ENCODE data around the gene RTEL1.

The RTEL1 gene

DNA sequence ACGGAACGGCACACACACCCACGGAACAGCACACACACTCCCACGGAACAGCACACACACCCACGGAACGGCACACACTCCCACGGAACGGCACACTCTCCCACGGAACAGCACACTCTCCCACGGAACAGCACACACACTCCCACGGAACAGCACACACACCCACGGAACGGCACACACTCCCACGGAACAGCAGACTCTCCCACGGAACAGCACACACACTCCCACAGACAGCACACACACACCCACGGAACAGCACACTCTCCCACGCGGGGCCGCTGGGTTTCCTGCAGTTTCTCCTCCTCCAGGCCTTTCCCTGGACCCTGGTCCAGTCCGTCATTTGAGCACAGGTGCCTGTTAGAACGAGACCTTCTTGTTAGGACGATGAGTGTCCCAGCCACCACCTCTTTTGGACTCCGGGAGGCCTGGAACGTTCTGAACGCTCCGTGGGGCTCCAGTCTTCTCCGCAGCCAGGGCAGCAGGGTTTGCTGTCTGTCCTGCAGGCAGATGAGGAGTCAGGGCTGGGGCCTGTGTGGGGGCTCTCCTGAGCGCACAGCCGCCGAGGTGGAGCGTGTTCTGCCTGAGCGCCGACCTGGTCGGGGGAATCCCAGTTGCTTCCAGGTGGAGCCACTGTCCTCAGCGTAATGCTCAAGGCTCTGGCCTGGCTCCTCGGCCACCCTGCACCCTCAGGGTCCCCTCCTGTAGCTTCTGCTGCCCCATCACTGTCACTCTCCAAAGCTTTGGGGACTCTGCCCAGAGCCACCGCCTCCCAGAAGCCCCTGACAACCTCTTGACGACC is 20.8 kb downstream of the RTEL1 start:
- no peak overlapping the region for H3K4me3 ChIP-seq (ENCODE audit: low read depth, low read length)
- TF ChIP-seq, protein P1, sequence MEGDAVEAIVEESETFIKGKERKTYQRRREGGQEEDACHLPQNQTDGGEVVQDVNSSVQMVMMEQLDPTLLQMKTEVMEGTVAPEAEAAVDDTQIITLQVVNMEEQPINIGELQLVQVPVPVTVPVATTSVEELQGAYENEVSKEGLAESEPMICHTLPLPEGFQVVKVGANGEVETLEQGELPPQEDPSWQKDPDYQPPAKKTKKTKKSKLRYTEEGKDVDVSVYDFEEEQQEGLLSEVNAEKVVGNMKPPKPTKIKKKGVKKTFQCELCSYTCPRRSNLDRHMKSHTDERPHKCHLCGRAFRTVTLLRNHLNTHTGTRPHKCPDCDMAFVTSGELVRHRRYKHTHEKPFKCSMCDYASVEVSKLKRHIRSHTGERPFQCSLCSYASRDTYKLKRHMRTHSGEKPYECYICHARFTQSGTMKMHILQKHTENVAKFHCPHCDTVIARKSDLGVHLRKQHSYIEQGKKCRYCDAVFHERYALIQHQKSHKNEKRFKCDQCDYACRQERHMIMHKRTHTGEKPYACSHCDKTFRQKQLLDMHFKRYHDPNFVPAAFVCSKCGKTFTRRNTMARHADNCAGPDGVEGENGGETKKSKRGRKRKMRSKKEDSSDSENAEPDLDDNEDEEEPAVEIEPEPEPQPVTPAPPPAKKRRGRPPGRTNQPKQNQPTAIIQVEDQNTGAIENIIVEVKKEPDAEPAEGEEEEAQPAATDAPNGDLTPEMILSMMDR (IDR thresholded peaks at IDR 0.05; ENCODE audit: low read depth, low read length) = no peak

DNA sequence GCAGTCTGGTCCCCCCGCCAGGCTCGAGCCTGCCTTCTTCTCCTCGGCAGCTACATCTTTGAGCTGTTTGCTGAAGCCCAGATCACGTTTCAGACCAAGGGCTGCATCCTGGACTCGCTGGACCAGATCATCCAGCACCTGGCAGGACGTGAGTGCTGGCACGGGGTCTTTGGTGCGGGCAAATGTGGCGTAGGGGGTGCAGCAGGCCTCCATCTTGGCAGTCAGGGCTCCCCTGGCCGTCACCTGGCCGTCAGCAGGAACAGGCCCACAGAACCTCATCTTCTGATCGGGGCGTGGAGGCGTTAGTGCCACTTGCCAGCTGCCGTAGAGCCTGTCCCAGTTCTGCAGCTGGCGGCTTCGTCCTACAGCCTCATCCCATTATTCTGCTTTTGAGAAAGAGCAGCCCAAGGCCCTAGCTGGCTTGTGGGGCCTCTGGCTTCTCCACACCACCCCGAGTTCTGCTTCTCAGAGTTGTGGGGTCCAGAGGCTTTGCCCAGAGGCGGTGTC is 21.7 kb downstream of the RTEL1 start:
- TF ChIP-seq, protein P1 (IDR thresholded peaks at IDR 0.05; ENCODE audit: low read depth, low read length) = no peak
- H3K4me3 ChIP-seq (ENCODE audit: low read depth, low read length) = no peak overlapping the region

DNA sequence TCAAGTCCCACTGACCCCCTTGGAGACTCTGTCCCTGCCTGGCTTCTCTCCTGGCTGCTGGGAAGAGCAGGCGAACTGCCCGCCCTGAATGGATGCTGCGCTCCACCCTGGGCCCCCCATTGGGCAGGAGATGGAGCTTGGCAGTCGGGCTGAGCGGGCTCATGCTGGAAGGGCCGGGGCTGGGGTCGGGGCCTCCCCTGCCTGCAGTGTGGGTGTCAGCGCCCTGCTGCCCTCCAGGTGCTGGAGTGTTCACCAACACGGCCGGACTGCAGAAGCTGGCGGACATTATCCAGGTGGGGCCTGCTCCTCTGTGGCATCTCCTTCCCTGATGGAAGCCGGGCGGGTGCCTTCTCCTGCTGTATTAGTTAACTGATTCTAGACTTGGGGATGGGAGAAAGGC is 22.3 kb downstream of the RTEL1 start:
- no peak overlapping the region for H3K4me3 ChIP-seq (ENCODE audit: low read depth, low read length)
- TF ChIP-seq, protein P1 (IDR thresholded peaks at IDR 0.05; ENCODE audit: low read depth, low read length) = no peak

DNA sequence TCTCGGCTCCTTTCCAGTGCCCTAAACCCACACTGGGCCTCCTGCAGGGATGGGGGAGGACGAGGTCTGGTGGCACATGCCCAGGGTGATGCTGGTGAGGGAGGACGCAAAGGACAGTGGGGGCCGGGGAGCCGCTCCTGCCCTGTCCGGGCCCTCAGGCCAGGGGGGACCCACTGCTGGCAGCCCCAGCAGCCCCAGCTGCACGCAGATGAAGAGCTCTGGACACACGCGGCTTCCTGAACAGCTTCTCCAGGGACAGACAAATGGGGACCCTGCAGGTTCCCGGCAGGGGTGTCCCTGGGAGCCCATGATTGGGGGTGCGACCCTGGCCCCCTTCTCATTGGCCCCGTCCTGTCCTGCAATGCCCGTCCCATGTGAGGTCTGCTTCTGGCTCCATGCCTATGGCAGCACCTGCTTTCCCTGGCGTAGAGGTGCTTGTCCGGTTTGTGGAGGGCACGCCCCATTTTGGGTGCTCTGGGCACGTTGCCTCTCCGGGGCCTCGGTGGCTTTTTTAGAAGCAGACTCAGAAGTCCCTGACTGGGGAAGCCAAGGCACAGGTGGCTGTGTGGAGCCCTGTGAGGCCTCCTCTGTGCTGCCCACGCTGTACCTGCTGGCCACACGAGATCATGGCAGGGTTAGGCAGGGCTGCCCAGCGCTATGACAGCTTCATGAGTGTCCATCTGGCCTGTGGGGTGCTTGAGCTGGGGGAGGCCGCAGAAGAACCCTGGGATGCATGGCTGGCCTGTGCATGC is 22.9 kb downstream of the RTEL1 start:
- H3K4me3 ChIP-seq (ENCODE audit: low read depth, low read length) = no peak overlapping the region
- TF ChIP-seq, protein P1 (IDR thresholded peaks at IDR 0.05; ENCODE audit: low read depth, low read length) = no peak

DNA sequence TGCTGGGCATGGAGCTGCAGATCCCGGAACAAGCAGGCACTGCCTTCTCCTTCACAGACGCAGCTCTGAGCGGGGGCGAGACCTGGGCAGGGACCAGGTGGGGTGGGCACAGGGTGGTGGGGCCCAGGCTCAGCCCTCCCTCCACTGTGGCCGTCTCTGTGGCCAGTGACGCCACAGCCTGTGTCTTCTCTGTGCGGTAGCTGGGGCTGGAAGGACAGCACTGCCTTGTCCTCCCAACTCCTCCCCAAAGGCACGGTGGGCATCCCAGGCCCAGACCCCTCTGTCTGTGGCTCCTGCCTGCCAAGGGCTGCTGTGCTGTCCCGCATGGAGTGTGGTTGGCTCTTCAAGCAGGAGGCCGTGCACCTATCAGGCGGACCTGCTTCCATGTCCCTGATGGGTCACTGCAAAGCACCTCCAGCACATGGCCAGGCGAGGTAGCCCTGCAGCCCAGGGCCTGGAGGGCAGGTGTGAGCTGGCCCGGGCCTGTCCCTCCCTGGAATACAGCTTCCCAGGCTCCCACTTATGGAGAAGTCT is 23.6 kb downstream of the RTEL1 start:
- H3K4me3 ChIP-seq (ENCODE audit: low read depth, low read length) = no peak overlapping the region
- TF ChIP-seq, protein P1 (IDR thresholded peaks at IDR 0.05; ENCODE audit: low read depth, low read length) = no peak

DNA sequence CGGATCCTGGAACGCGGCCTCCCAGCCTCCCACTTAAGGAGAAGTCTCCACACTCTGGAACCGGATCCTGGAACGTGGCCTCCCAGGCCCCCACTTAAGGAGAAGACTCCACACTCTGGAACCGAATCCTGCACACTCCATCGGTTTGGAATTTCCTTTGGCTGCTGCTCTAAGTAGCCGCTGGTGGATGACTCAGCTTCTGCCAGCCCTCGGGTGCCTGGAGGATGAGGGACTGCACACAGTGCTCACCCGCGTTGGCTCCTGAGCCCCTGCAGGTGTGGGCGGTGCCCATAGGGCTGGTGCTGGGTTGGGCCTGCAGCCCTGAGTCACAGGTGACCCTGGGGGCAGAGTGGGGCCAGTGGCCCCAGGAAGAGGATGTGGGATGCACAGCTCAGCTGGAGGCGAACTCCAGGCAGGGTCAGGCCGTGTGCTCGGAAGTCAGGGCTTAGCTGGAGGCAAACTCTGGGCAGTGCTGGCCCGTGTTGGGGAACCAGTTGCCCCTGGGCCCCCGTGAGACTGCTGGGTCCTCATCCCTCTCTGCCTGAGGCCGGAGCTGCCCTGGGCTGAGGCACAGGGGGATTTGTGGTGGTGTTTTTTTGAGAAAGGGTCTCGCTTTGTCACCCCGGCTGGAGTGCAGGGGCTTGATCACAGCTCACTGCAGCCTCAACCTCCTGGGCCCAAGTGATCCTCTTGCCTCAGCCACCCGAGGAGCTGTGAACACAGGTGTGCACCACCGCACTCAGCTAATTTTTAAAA is 24.4 kb downstream of the RTEL1 start:
- TF ChIP-seq, protein P1 (IDR thresholded peaks at IDR 0.05; ENCODE audit: low read depth, low read length) = no peak
- no peak overlapping the region for H3K4me3 ChIP-seq (ENCODE audit: low read depth, low read length)
